GM12872 (cell line): ENCODE data around the gene CD8B.

Experiments used
- CTCF ChIP-seq: IDR thresholded peaks from 3 replicates; pipeline ENCODE4 v1.5.1; 2011; ENCODE audit warnings: low read depth, mild to moderate bottlenecking, low read length, moderate library complexity; ENCODE audit not compliant: insufficient read depth

CD8B gene

GRCh38 chr2:86768189-86768949, 93.3 kb downstream of the CD8B start:
- TF ChIP-seq CTCF: no peak
